NCI-H748 treated with DMSO at 0.1 percent for 48 hours (cell line): ENCODE measurements around the gene DPF3.

ENCODE experiments used
- DNase-seq: peaks from one replicate; lab custom pipeline; 2025; lab: John Stamatoyannopoulos, UW

DPF3 gene

DNA sequence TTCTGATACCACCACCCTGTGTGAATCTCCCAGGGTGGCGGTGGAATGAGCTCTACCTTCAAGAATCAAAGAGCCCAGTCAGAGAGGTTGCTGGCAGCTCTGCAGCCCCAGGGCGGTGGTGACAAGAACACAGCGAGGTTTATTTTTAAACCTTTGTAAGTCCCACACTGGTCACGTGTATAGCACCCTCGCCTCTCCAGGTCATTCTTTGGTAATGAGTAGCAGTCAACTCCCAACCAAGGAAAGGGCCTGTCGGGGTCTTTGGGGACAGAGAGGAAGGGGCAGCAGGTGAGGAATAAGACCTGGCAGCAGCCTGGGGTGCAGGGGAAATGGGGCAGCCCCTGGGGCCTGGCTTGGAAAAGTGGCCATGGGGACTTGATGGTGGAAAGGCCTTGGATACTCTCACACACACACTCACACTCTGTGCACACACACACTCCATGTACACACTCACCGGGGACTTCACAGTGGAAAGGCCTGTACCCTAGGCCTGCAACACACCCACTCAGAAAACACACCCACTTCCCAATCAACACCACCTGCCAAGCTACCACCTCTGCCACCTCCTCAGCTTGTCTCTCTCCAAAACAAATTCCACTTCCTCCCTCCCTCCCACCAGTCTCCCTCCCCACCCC is 178.6 kb downstream of the DPF3 start:
- no peak for DNase-seq

DNA sequence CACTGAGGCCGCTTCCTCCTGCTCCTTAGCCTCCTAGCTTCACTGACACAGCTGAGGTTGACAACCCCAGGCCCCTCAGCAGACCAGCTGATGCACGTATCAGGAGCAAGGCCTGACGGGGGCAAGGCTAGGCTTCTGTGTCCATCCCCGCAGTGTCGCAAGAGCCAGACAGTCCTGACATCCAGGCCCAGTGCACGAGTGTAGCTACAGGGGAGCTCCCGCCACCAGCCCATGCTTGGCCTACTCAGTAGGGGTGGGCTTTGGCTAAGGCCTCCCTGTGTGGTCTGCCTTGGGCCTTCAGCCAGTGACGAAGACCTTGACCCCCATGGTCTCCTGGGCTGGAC is 179.1 kb downstream of the DPF3 start:
- no peak for DNase-seq

DNA sequence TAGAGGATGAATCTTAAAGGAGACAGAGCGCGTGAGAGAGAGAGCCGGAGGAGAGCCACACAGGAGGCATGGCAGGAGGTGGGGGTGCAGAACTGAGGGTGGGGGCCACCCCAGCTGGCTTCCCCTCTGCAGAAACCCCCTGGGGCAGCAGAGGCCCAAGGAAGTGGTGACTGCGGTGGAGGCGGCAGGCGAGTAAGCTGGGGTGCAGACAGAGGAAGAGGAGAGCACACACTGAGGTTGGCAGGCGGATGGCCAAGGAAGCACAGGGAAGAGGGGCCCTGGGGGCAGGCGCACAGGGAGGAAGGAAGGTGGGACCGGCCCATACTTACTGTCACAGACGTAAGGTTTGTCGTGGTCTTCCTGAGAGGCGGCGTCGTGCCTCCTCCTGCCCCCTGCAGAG is 179.8 kb downstream of the DPF3 start:
- DNase-seq, result no peak

DNA sequence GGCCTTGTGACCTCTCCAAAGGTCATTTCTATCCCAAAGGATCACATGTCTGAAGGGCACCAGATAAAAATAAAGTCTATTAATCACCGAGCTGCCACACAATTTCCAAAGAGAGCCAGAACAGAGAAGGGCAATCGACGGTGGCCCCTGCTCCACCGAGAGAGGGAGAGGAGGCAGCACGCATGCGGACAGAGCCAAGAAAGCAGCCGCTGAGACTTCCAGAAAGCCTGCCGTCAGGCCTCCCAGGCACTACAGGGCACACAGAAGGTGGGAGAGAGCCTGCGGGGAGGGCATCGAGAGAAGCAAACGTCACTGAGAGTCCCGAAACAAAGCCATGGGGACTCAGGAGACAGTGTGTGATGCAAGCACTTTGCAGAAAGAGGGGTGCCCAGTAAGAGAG is 182.0 kb downstream of the DPF3 start:
- DNase-seq, result no peak

DNA sequence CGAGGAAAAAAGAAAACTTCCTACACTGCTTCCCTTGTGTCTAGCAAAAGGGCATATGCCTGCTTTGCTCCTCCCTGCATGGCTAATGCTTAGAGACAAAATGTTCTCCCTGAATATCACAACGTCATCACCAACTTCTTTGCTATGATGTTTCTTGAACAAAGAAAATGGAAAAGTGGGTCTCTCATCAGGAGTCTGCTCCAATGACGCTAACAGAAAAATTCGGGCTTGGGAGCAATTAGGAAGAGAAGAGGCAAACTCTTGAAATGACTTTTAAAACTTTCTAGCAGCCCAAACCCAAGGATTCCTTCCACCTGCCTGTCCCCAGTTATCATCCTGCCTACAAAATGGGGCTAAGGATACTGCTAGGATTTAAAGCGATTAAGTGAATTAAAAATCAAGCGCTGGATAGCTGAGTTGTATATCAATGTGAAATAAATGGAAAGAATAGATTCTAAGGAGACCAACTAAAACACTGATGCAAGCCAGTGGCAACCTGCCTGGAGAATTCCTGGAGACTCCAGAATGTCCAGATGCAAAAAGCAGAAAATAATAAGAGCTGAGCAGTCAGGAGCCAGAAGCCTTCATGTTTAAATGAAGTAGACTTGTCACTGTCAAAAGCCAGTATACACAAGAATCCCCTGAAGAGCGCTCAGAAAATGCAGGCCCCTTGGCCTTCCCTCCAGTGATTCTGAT is 183.8 kb downstream of the DPF3 start:
- DNase-seq, result no peak

DNA sequence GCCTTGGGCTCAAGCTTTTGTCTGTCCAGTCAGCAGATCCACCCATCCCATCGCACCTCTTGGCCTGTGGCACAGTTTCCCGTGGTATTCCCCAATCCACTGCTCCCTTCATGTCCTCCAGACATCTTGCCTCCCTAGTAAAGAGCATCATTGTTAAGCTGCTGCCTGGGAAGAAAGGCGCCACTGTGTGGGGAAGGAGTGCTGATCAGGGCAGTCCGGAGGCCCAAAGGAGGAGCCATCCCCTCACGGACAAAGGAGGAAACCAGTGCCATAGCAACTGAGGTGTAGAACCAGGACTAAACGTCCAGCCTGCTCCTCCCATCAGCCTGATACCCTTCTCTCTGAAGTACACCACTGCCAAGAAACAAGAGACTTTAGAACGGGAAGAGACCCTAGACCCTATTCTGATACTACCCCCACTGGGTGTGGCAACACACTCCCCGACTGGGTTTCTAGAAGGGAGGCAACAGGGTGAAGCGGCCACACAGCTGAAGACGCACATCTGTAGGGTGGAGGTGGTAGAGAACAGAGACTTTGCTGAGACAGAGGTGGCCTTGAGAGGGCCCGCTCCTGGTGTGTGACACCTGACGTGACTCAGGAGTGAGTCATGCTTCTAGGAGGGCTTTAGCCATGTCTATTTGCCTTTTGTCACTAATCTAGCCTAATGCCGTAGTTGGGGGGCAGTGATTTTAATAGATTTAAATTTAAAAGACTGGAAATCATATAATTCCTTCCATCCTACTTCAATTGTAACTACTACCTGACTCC is 185.0 kb downstream of the DPF3 start:
- no peak for DNase-seq

DNA sequence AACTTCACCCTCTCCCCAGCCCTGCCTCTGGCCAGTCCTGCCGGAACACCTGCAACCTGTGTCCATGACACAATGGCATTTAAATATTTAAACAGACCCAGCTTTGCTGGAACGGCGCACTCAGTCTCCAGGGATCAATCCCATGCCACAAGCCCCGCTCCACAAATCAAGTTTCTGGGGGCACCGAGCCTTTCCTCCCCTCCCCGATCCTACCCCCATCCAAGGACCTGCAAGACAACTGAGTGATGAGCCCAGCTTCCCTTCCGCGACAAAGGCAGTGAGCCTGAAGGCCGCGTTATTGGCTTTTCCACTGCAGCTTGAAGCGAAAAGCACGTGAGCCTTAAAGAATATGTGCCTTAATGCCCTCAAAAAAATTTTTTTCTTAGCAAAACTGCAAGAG is 185.7 kb downstream of the DPF3 start:
- no peak for DNase-seq

DNA sequence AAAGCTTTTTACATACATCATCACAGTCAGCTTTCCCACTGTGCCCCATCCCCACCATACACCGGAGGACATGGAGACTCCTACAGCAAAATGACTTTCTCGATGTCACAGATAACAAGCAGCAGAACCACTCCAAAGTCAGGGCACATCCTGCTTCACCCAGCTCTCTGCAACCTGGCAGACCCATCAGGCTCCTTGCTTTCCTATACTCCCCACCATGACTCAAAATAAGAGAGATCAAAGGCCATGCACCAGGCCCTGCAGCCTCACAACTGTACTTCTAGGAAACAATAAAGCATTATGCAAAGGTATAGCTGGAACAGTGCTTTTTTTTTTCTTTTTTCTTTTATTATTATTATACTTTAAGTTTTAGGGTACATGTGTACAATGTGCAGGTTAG is 187.4 kb downstream of the DPF3 start:
- DNase-seq, result no peak

DNA sequence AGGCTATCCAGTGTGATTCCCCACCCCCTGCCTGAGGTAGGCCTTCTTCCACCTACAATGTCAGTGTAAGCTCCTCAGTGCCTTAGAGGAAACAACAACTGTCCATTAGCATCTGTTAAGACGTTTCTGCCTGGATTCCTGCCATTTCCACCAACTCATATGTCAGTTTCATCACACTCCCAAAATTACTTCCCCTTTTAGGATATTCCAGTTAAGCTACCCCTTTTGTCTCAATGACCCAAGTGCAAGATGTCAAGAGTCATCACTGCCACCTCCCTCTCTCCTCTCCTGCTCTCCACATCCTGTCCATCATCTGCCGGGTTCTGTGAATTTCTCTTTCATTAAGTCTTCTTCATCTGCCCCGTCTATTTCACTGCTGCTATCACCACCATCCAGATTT is 189.4 kb downstream of the DPF3 start:
- DNase-seq, result no peak

DNA sequence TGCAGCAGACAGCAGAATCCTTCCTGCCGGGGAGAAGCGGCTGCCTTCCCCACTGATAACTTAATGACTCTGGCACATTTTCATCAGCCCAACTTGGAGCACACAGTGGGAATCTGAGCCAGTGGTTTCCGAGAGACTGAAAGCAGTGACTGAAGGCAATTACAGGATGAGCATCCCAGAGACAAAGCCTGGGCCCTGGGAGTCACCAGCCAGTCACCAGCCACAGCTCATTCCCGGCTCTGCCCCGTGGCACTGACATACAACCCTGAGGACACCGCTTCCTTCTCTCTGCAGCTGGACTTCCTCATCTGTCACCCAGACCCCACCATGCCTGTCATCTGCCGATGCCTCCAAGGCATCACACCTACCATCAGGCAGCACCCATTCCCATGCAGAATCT is 192.3 kb downstream of the DPF3 start:
- no peak for DNase-seq

DNA sequence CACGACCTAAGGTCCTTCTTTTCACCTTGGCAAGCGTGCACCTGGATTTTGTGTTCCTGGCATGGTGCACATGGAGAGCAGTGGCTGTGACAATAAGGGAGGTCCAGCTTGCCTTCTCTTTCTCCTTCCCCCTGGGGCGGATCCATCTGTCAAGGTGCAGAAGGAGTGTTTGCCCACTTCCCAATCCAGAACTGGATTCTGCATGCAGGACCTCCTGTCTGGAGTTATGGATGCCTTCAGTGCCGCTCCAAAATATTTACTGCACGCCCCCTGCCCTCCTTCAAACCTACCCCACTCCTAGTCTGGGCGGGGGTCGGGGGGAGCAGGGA is 192.7 kb downstream of the DPF3 start:
- DNase-seq, result no peak

DNA sequence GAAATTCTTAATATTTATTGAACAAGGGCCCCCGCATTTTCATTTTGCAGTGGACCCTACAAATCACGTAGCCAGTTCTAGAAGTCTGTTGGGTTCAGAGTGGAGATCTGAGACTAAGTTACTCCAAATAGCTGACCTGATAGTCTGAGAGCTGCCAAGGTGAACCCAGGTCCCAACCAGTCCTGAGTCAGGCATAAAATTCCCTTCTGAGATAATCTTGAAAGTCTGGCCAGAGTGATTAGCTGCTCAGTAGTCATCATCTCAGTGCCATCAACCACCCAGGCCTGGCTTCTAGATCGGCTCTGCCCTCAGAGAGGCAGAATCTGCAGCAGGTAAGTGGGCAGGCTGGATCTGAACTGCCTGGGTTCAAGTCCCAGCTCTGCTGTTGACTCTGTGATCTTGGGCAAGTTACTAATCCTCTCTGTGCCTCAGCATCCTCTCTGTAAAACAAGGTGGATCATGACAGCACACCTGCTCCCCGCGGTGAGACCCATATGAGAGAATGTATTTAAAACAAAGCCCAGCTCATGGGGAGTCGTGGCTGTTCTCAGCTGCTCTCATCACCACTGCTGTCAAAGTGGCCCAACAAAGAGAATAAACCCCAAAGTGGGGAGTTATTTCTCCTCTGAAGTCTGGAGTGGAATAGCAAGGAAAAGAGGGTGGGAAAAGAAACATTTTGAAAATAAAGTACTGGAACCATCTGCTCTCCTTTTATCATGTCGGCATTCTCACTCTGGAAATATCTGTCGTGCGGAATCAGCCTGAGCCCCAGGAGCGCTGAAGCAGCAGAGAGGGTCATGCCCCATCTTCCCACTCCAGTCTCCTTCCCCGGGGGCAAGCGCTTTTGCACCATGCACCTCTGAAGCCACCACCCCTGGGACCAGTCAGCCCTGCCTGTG is 193.3 kb downstream of the DPF3 start:
- no peak for DNase-seq

DNA sequence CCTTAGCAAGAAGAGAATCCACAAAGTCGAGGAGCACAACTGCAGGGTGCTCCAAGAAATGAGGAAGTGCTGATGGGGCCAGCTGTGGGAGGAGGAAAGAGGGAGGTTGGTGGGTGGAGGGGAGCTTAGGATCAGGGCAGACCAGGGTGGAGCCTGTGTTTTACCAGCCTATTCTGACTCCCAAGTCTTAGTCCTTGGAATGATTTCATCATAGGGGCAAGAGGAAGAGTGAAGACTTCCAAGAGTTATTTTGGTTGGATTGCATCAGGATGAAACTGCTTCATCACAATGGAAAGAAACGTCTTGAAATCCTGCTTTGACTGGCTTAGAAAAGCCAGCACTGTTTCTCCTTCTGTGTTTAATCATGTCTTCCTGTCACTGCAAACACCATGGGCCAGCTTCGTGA is 194.0 kb downstream of the DPF3 start:
- no peak for DNase-seq

DNA sequence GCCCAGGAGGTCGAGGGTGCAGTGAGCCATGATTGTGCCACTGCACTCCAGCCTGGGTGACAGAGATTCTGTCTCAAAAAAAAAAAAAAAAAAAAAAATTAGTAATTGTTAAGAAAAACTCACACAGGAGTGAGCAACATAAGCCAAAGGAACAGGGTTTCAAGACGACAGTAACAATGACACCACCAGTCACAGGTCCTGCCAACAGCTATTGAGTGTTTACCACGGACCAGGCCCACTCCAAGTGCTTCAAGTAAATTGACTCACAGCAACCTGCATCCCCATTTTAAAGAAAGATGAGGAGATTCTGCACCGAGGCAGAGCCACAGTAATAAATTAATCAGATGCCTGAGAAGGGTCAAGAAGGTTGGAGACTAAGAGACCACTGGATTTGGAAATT is 194.5 kb downstream of the DPF3 start:
- DNase-seq, result no peak

DNA sequence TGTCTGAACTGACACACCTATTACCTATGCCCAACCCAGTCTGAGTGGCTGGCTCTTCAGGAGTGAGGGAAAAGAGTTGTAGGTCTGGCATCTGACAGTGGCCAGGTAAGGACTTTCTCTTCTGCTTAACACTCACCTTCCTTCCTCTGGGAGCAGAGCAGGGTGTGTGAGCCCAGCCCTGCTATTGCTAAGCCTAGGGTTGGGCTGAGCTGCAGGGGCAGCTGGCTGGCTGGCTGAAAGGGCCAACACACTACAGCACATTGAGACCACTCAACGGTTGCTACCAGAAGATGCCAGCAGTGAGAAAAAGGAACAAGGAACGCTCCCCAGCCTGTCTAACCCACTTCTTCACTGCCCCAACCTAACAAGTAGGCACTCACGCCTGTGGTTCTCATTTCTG is 201.2 kb downstream of the DPF3 start:
- DNase-seq, result no peak

DNA sequence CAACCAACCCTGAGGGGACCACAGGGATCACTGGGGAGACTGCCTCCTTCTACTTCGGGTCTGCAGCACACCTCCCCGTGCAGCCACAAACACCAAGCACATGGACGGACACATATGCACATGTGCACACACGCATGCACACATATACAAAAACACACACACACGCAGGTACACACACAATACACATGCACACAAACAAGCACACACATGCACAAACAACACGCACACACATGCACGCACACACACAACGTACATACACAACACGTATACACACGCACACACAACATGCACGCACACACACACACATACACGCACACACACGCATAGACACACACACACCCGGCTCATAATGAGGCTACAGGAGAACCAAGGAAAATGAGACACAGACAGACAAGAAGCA is 203.6 kb downstream of the DPF3 start:
- DNase-seq, result no peak

DNA sequence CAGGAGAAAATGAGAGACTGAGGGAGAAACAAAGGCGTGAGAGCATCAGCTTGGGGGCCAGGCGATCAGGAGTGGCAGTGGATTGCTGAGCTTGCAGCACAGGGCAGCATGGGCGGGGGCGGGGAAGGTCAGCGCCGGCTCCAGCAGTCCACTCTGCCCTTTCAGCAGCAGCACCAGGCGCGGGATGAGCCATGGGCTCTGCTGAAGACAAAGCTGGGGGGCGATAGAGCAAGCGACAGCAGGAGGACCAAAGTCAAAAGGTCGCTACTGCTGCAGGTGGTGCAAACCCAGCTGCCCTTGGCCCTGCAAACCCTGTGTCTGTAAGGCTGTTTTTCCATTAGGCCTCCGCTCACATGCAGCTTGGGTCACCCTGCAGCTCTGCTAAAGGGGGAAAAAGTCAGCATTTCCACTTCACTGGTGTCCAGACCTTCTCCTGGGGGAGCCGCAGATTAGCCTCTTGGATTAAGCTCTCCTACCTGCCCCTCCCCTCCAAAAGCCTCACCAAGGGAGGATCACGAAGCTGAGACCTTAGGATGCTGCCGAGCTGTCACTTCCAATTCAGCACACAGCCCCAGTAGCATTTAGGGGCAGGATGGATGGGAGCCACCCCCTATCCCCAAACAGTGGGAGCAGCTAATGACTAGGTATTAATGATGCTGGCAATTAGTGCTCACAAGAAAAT is 204.8 kb downstream of the DPF3 start:
- DNase-seq, result no peak

DNA sequence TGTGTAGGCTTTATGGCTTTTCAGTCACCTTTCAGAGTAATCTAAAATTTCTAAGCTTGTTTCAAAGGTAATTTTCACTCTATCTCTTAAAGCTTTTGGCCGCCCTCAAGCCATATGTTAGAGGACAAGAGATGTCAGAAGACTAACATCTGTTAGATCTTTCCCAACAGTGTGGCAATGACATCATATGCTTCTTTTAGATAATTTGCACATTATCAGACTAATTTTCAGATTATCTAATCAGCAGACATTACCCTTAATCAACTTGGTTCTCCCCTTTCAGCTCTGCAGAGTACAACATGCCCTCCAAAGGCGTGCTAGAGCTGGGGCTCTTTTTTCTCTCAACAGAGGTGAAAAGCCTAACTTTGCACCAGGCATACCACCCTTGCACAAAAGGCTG is 207.1 kb downstream of the DPF3 start:
- DNase-seq, result no peak

DNA sequence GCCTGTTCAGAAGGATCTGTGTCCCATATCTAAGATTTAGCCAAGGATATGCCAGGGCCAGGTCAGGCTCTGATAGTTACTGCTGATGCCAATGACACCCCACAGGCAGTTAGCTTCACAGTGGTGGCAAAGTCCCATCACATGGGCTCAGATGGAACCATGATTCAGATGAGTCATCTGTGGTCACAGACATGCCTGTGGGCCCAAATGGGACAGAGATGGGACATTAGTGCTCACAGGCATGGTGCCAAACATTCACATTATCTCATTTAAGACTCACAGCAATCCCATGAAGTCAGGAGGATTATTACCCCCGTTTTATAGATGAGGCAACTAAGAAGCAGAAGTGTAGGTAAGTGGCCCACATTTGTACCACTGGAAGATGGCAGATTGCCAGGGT is 207.8 kb downstream of the DPF3 start:
- DNase-seq, result no peak

DNA sequence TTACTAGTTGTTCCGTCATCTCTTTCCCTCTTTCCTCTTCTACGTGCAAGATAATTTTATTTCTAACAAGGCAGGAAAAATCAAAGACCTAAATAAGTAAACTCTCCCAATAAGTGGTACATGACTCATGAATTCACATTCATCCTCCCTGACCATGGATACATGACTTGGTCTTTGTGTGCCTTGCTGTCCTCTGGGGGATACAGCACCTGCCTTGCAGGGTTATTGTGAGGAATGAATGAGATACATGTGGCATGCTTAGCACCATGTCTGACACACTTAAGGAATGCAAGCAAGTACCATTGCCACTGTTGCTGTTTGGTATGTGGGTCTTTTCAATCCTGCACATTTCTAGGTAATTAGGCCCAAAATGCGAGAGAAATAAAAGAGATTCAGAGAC is 208.4 kb downstream of the DPF3 start:
- DNase-seq, result no peak

DNA sequence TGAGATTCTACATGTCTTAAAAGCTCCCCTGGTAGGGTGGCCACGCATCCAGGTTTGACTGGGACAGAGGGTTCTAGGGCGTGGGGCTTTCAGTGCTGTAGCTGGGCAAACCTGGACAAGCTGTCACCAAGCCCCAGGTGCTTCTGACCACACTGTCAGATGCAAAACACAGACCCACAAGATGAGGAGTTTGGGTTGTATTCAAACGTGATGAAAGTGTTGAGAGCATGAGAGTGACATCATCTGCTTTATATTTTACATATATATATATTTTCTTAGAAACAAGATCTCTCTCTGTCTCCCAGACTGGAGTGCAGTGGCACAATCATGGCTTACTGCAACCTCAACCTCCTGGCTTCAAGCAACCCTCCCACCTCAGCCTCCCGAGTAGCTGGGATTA is 210.1 kb downstream of the DPF3 start:
- no peak for DNase-seq

DNA sequence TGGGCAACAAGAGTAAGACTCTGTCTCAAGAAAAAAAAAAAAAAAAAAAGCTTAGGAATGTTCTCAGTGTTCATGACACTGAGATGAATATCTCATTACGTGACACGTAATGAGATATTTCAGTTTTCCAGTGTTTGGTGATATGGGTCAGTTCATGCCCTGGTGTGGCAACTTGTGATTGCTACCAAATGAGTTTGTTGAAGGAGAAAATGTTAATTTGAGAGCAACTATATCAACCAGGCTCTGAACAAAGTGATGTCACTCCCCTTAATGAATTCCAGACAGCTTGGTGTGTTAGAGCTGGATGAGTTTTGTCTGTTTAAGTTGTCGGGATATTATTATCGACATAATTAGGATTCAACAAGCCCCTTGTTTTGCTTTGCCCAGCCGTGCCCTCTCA is 211.7 kb downstream of the DPF3 start:
- DNase-seq, result no peak
